H1 (cell line): ENCODE results near the gene GRPR. TPM values are rescaled to one million over a fixed set of nuclear protein-coding genes. Genes with fewer than 3 reads are reported as not detected.

Source experiments
- POLR2AphosphoS5 ChIP-seq: IDR thresholded peaks from 2 replicates; pipeline ENCODE4 v1.6.1; 2011; ENCODE audit warnings: low read depth, low read length
- YY1 ChIP-seq: IDR thresholded peaks from 2 replicates; pipeline ENCODE4 v1.6.1; 2011; ENCODE audit warnings: low read depth, mild to moderate bottlenecking, low read length
- polyA plus RNA-seq, 7 experiments: library from polyadenylated mRNA; depleted of rRNA in 3 of 7; stranded (reverse) in 5 of 7; unstranded in 2 of 7; fragments of >200 nt in 5 of 7; fragments of 200-250 nt in 2 of 7; gene quantifications; 1 replicate in 5 of 7; 2 replicates in 1 of 7; 4 replicates in 1 of 7; pipeline versions ENCODE4 v1.2.1 to v1.2.3, GENCODE V29; 2011 to 2013; ENCODE audit warnings: missing spikeins in 2 of 7, mixed read lengths in 2 of 7
- total RNA-seq: library from RNA; stranded (reverse); fragmentation: NEBNext Ultra II Directional; extraction: Animal tissue kit (Norgen Biotek cat#: 25700); gene quantifications from 2 replicates; pipeline ENCODE4 v1.2.1, GENCODE V29; 2021

Gene GRPR
- total and polyA plus RNA-seq, 2 of the 8 experiments (the other 6 are each of a cell fraction or from before 2014, with no cell fraction given) = 18.6 to 78.4 TPM

- no peak for TF ChIP-seq POLR2AphosphoS5
- no peak for TF ChIP-seq YY1
- TF ChIP-seq, all 59 proteins: peak for 0
Measured at GRCh38 chrX:16172391-16172790, 49.0 kb downstream of the GRPR start (continued).
